GM23338 (cell line): ENCODE results near the gene VOPP1.

Experiments used
- CREB1 ChIP-seq: fragments of 250-450 bp; sonication (Bioruptor Pico); IDR thresholded peaks from 2 replicates; pipeline ENCODE4 v1.5.0; 2020; ENCODE audit warnings: low read depth, mild to moderate bottlenecking, moderate library complexity
- EZH2 ChIP-seq: fragments of 200-600 bp; sonication (generic); IDR thresholded peaks from one replicate; pipeline ENCODE4 v1.8.0; 2017; ENCODE audit warnings: antibody characterized with exemption, mild to moderate bottlenecking, low read depth; ENCODE audit not compliant: unreplicated experiment
- EZH2phosphoT487 ChIP-seq: fragments of 200-600 bp; sonication (generic); IDR thresholded peaks from one replicate; pipeline ENCODE4 v1.8.1; 2018; ENCODE audit warnings: antibody characterized with exemption; ENCODE audit not compliant: unreplicated experiment
- JUNB ChIP-seq: IDR thresholded peaks from one replicate; pipeline ENCODE4 v1.6.1; 2016; ENCODE audit warnings: antibody characterized with exemption; ENCODE audit not compliant: unreplicated experiment
- NANOG ChIP-seq: IDR thresholded peaks from 2 replicates; pipeline ENCODE4 v1.6.1; 2016; ENCODE audit warnings: antibody characterized with exemption, borderline replicate concordance
- POLR2AphosphoS5 ChIP-seq: IDR thresholded peaks from 2 replicates; pipeline ENCODE4 v1.6.1; 2016; ENCODE audit warnings: antibody characterized with exemption, low read depth
- STAT1 ChIP-seq: IDR thresholded peaks from one replicate; pipeline ENCODE4 v1.6.1; 2016; ENCODE audit warnings: antibody characterized with exemption; ENCODE audit not compliant: unreplicated experiment
- ZNF114 ChIP-seq: fragments of 250-450 bp; sonication (Bioruptor Pico); IDR thresholded peaks from 2 replicates; pipeline ENCODE4 v1.5.0; 2020; ENCODE audit warnings: mild to moderate bottlenecking, moderate library complexity
- ZNF331 ChIP-seq: fragments of 250-450 bp; sonication (Bioruptor Pico); IDR thresholded peaks from 2 replicates; pipeline ENCODE4 v1.5.0; 2020; ENCODE audit warnings: low read depth, mild to moderate bottlenecking, moderate library complexity
- TF ChIP-seq, protein P1 (sequence below), 2 experiments: fragments of 200-600 bp in 1 of 2; sonication (generic) in 1 of 2; conservative IDR thresholded peaks; 2 replicates each; pipeline versions ENCODE4 v1.5.1 to v1.6.1; 2016 to 2017; ENCODE audit warnings: antibody characterized with exemption in 2 of 2, low read depth in 2 of 2, mild to moderate bottlenecking in 2 of 2, moderate library complexity in 1 of 2
- TF ChIP-seq, protein P2 (sequence below): IDR thresholded peaks from one replicate; pipeline ENCODE4 v1.6.1; 2018; ENCODE audit warnings: antibody characterized with exemption; ENCODE audit not compliant: unreplicated experiment
- TF ChIP-seq, protein P3 (sequence below): IDR thresholded peaks from 2 replicates; pipeline ENCODE4 v1.6.1; 2016; ENCODE audit warnings: antibody characterized with exemption
- TF ChIP-seq, protein P4 (sequence below): fragments of 250-450 bp; sonication (Bioruptor Pico); IDR thresholded peaks from 2 replicates; pipeline ENCODE4 v1.5.0; 2020; ENCODE audit warnings: mild to moderate bottlenecking, moderate library complexity

DNA sequence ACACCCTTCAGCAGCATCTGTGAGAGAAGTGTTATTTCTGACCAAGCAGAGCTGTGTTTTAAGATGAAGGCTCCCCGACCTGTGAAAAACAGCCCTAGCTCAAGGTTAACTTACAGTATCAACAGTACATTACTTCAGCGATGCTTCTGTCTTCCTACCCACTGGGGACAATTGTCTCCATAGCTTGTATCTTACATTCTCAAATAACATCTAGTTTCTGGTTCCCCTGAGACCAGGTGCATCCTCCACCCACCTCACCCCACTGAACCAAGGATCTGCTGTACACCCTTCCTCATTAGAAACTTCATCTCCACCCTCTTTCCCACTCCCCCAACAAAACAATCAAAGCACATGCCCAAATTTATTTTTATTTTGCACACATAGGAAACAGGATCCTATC lies 102.0 kb downstream of the VOPP1 start:
- TF ChIP-seq EZH2 (no peak), EZH2phosphoT487 (no peak), POLR2AphosphoS5 (no peak), CREB1 (no peak), JUNB (no peak), STAT1 (no peak), ZNF114 (no peak), NANOG (no peak), ZNF331 (CRISPR knock-in tag) (no peak)
- TF ChIP-seq, protein P1, sequence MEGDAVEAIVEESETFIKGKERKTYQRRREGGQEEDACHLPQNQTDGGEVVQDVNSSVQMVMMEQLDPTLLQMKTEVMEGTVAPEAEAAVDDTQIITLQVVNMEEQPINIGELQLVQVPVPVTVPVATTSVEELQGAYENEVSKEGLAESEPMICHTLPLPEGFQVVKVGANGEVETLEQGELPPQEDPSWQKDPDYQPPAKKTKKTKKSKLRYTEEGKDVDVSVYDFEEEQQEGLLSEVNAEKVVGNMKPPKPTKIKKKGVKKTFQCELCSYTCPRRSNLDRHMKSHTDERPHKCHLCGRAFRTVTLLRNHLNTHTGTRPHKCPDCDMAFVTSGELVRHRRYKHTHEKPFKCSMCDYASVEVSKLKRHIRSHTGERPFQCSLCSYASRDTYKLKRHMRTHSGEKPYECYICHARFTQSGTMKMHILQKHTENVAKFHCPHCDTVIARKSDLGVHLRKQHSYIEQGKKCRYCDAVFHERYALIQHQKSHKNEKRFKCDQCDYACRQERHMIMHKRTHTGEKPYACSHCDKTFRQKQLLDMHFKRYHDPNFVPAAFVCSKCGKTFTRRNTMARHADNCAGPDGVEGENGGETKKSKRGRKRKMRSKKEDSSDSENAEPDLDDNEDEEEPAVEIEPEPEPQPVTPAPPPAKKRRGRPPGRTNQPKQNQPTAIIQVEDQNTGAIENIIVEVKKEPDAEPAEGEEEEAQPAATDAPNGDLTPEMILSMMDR (conservative IDR thresholded peaks at IDR 0.05; ENCODE audit: low read depth in 2 of 2) = no peak
- TF ChIP-seq, protein P2, sequence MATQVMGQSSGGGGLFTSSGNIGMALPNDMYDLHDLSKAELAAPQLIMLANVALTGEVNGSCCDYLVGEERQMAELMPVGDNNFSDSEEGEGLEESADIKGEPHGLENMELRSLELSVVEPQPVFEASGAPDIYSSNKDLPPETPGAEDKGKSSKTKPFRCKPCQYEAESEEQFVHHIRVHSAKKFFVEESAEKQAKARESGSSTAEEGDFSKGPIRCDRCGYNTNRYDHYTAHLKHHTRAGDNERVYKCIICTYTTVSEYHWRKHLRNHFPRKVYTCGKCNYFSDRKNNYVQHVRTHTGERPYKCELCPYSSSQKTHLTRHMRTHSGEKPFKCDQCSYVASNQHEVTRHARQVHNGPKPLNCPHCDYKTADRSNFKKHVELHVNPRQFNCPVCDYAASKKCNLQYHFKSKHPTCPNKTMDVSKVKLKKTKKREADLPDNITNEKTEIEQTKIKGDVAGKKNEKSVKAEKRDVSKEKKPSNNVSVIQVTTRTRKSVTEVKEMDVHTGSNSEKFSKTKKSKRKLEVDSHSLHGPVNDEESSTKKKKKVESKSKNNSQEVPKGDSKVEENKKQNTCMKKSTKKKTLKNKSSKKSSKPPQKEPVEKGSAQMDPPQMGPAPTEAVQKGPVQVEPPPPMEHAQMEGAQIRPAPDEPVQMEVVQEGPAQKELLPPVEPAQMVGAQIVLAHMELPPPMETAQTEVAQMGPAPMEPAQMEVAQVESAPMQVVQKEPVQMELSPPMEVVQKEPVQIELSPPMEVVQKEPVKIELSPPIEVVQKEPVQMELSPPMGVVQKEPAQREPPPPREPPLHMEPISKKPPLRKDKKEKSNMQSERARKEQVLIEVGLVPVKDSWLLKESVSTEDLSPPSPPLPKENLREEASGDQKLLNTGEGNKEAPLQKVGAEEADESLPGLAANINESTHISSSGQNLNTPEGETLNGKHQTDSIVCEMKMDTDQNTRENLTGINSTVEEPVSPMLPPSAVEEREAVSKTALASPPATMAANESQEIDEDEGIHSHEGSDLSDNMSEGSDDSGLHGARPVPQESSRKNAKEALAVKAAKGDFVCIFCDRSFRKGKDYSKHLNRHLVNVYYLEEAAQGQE = no peak
- TF ChIP-seq, protein P3, sequence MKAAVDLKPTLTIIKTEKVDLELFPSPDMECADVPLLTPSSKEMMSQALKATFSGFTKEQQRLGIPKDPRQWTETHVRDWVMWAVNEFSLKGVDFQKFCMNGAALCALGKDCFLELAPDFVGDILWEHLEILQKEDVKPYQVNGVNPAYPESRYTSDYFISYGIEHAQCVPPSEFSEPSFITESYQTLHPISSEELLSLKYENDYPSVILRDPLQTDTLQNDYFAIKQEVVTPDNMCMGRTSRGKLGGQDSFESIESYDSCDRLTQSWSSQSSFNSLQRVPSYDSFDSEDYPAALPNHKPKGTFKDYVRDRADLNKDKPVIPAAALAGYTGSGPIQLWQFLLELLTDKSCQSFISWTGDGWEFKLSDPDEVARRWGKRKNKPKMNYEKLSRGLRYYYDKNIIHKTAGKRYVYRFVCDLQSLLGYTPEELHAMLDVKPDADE = no peak
- TF ChIP-seq, protein P4, sequence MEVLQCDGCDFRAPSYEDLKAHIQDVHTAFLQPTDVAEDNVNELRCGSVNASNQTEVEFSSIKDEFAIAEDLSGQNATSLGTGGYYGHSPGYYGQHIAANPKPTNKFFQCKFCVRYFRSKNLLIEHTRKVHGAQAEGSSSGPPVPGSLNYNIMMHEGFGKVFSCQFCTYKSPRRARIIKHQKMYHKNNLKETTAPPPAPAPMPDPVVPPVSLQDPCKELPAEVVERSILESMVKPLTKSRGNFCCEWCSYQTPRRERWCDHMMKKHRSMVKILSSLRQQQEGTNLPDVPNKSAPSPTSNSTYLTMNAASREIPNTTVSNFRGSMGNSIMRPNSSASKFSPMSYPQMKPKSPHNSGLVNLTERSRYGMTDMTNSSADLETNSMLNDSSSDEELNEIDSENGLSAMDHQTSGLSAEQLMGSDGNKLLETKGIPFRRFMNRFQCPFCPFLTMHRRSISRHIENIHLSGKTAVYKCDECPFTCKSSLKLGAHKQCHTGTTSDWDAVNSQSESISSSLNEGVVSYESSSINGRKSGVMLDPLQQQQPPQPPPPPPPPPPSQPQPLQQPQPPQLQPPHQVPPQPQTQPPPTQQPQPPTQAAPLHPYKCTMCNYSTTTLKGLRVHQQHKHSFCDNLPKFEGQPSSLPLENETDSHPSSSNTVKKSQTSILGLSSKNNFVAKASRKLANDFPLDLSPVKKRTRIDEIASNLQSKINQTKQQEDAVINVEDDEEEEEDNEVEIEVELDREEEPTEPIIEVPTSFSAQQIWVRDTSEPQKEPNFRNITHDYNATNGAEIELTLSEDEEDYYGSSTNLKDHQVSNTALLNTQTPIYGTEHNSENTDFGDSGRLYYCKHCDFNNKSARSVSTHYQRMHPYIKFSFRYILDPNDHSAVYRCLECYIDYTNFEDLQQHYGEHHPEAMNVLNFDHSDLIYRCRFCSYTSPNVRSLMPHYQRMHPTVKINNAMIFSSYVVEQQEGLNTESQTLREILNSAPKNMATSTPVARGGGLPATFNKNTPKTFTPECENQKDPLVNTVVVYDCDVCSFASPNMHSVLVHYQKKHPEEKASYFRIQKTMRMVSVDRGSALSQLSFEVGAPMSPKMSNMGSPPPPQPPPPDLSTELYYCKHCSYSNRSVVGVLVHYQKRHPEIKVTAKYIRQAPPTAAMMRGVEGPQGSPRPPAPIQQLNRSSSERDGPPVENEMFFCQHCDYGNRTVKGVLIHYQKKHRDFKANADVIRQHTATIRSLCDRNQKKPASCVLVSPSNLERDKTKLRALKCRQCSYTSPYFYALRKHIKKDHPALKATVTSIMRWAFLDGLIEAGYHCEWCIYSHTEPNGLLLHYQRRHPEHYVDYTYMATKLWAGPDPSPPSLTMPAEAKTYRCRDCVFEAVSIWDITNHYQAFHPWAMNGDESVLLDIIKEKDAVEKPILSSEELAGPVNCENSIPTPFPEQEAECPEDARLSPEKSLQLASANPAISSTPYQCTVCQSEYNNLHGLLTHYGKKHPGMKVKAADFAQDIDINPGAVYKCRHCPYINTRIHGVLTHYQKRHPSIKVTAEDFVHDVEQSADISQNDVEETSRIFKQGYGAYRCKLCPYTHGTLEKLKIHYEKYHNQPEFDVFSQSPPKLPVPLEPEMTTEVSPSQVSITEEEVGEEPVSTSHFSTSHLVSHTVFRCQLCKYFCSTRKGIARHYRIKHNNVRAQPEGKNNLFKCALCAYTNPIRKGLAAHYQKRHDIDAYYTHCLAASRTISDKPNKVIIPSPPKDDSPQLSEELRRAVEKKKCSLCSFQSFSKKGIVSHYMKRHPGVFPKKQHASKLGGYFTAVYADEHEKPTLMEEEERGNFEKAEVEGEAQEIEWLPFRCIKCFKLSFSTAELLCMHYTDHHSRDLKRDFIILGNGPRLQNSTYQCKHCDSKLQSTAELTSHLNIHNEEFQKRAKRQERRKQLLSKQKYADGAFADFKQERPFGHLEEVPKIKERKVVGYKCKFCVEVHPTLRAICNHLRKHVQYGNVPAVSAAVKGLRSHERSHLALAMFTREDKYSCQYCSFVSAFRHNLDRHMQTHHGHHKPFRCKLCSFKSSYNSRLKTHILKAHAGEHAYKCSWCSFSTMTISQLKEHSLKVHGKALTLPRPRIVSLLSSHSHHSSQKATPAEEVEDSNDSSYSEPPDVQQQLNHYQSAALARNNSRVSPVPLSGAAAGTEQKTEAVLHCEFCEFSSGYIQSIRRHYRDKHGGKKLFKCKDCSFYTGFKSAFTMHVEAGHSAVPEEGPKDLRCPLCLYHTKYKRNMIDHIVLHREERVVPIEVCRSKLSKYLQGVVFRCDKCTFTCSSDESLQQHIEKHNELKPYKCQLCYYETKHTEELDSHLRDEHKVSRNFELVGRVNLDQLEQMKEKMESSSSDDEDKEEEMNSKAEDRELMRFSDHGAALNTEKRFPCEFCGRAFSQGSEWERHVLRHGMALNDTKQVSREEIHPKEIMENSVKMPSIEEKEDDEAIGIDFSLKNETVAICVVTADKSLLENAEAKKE (CRISPR knock-in tag) = no peak
